Kidney epithelial cell (primary cell): ENCODE data around the gene ARRDC2. TPM values are rescaled to one million over a fixed set of nuclear protein-coding genes. Genes with fewer than 3 reads are reported as not detected.

ENCODE experiments used
- DNase-seq: peaks from one replicate; pipeline ENCODE4 v3.0.0-alpha.2; 2010; ENCODE audit warnings: low read depth
- H3K27me3 ChIP-seq: 2 replicates; pipeline ENCODE4 v1.6.0; 2011; ENCODE audit warnings: low read length; ENCODE audit not compliant: control insufficient read depth, insufficient read depth
- H3K36me3 ChIP-seq: 2 replicates; pipeline ENCODE4 v1.5.1; 2011; ENCODE audit warnings: low read length; ENCODE audit not compliant: control insufficient read depth, insufficient read depth
- H3K4me3 ChIP-seq: 2 replicates; pipeline ENCODE4 v1.5.1; 2011; ENCODE audit warnings: low read depth, mild to moderate bottlenecking, control low read depth, low read length
- CTCF ChIP-seq: IDR thresholded peaks from 2 replicates; pipeline ENCODE4 v1.5.1; 2011; ENCODE audit warnings: mild to moderate bottlenecking, moderate library complexity, low read length, control low read depth, inconsistent platforms; ENCODE audit not compliant: insufficient read depth, poor library complexity, severe bottlenecking
- total RNA-seq: library from RNA; depleted of rRNA; stranded (reverse); fragments of >200 nt; gene quantifications from 2 replicates; pipeline ENCODE4 v1.2.3, GENCODE V29; 2015

Gene ARRDC2
- total RNA-seq, 1 donor from 2014 or later: 8.4 TPM

- TF ChIP-seq CTCF: peak; percentile 2
Observed at GRCh38 chr19:17997969-17998826, 9.8 kb upstream of the ARRDC2 start.

DNA sequence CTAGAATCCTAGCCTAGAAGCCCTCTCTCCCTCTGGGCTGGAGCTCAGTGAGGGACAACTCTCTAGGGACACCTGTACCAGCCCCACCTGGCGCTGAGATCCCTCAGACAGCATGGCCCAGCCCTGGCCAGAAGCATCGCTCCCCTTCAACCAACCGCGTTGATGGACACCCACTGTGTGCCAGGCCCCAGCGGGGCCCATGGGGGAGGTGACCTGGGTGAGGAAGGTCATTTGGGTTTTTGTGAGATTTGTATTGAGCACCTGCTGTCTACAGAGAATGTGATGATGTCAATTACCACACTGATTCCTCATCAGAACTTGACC lies 9.2 kb upstream of the ARRDC2 start:
- Histone ChIP-seq H3K27me3 (peaks cover 4% of the 10 kb centered on the region), H3K4me3 (no peak overlapping the region), H3K36me3 (no peaks in the 10 kb centered on the region)
- DNase-seq: no peak
- TF ChIP-seq CTCF: no peak

More at GRCh38 chr19:17997969-17998826, 9.8 kb upstream of the ARRDC2 start:
- Histone ChIP-seq H3K36me3 (no peaks in the 10 kb centered on the region), H3K4me3 (no peak overlapping the region), H3K27me3 (peaks cover 7% of the 10 kb centered on the region)
- no peak for DNase-seq

DNA sequence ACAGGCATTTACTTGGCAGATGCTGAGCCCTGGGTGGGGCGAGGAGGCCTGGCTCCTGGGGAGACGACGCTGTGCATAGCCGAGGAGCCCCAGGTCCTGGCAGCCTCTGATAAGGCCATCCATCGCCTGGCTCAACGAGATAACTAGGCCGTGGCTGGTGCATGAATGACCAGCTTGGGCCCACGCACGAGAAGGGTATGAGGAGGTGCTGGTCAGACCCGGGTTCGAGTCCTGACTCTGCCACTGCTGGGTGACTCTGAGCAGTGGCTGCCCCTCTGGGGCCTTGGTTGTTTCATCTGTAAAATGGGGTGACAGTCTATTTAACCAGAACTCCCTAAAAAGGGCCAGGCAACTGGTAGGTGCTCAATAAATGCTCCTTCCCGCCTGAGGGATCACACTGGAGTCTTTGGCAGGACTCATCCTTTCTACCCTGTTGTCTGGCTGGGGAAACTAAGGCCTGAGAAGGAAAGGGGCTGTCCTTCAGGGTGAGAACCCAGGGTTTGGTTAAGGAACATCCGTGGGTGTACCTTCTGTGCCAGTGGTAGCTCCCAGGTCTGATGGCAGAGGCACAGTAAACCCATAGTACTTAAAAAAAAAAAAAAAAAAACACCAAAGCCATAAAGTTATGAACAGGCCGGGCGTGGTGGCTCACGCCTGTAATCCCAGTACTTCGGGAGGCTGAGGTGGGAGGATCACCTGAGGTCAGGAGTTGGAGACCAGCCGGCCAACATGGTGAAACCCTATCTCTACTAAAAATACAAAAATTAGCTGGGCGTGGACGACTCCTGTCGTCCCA lies 8.1 kb upstream of the ARRDC2 start:
- Histone ChIP-seq H3K4me3 (no peak overlapping the region), H3K27me3 (peaks cover 2% of the 10 kb centered on the region), H3K36me3 (no peaks in the 10 kb centered on the region)
- DNase-seq: no peak
- no peak for TF ChIP-seq CTCF

- DNase-seq: no peak
- Histone ChIP-seq H3K36me3 (no peaks in the 10 kb centered on the region), H3K27me3 (peaks cover 2% of the 10 kb centered on the region), H3K4me3 (peak overlapping the region; percentile 63)
- TF ChIP-seq CTCF: no peak
Observed at GRCh38 chr19:18000480-18000914, 7.5 kb upstream of the ARRDC2 start.

GRCh38 chr19:18000915-18001776 lies 6.8 kb upstream of the ARRDC2 start:
- TF ChIP-seq CTCF: no peak
- DNase-seq: no peak
- peak overlapping the region; percentile 63 for H3K4me3 ChIP-seq
- H3K36me3 ChIP-seq: no peaks in the 10 kb centered on the region
- H3K27me3 ChIP-seq: peaks cover 2% of the 10 kb centered on the region
